Glutamatergic neuron (in vitro differentiated cells): ENCODE measurements around the gene KCNJ12. TPM values are rescaled to one million over a fixed set of nuclear protein-coding genes. Genes with fewer than 3 reads are reported as not detected.
"Not testable (repeated sequence)": the region's sequence is repeated elsewhere in the genome, so short reads cannot be mapped to it uniquely, and the experiment has no call there.

Experiments
- DNase-seq: peaks from one replicate; pipeline ENCODE4 v3.0.0; 2022
- H3K27ac Mint-ChIP-seq: one replicate; pipeline ENCODE4 v1.8.0; 2020; ENCODE audit warnings: mild to moderate bottlenecking, mixed read lengths, inconsistent platforms; ENCODE audit not compliant: unreplicated experiment
- H3K27me3 Mint-ChIP-seq: one replicate; pipeline ENCODE4 v1.8.0; 2020; ENCODE audit warnings: mild to moderate bottlenecking, moderate library complexity, mixed read lengths, inconsistent platforms; ENCODE audit not compliant: unreplicated experiment
- H3K36me3 Mint-ChIP-seq: one replicate; pipeline ENCODE4 v1.8.0; 2020; ENCODE audit warnings: mild to moderate bottlenecking, mixed read lengths, inconsistent platforms; ENCODE audit not compliant: unreplicated experiment
- H3K4me1 Mint-ChIP-seq: one replicate; pipeline ENCODE4 v1.8.0; 2020; ENCODE audit warnings: mild to moderate bottlenecking, low read depth, mixed read lengths, inconsistent platforms; ENCODE audit not compliant: unreplicated experiment
- H3K4me3 Mint-ChIP-seq: one replicate; pipeline ENCODE4 v1.8.0; 2020; ENCODE audit warnings: mild to moderate bottlenecking, mixed read lengths, inconsistent platforms; ENCODE audit not compliant: unreplicated experiment
- H3K9me3 Mint-ChIP-seq: one replicate; pipeline ENCODE4 v1.8.0; 2020; ENCODE audit warnings: mild to moderate bottlenecking, moderate library complexity, mixed read lengths, inconsistent platforms; ENCODE audit not compliant: unreplicated experiment
- CTCF ChIP-seq: fragments of 200-600 bp; sonication (generic); IDR thresholded peaks from one replicate; pipeline ENCODE4 v1.5.0; 2021; ENCODE audit not compliant: partially characterized antibody, unreplicated experiment
- total RNA-seq: library from RNA; stranded (reverse); fragmentation: NEBNext Ultra II Directional; extraction: Animal tissue kit (Norgen Biotek cat#: 25700); gene quantifications from one replicate; pipeline ENCODE4 v1.2.1, GENCODE V29; 2021; ENCODE audit not compliant: unreplicated experiment

KCNJ12 gene
- total RNA-seq, 1 donor from 2014 or later: 9.6 TPM

- H3K27ac Mint-ChIP-seq, H3K9me3 Mint-ChIP-seq, H3K4me3 Mint-ChIP-seq, H3K4me1 Mint-ChIP-seq, H3K27me3 Mint-ChIP-seq, DNase-seq, H3K36me3 Mint-ChIP-seq: not testable (repeated sequence)
These were observed 36.1 kb downstream of the KCNJ12 start for GRCh38 chr17:21412207-21412681.

- not testable (repeated sequence) for H3K36me3 Mint-ChIP-seq, H3K4me1 Mint-ChIP-seq, H3K9me3 Mint-ChIP-seq, H3K27ac Mint-ChIP-seq, H3K4me3 Mint-ChIP-seq, DNase-seq, H3K27me3 Mint-ChIP-seq
These were observed 37.6 kb downstream of the KCNJ12 start for GRCh38 chr17:21413570-21414279.

GRCh38 chr17:21414616-21415015 lies 38.5 kb downstream of the KCNJ12 start:
- not testable (repeated sequence) for H3K27ac Mint-ChIP-seq, H3K4me1 Mint-ChIP-seq, DNase-seq, H3K9me3 Mint-ChIP-seq, H3K4me3 Mint-ChIP-seq, H3K36me3 Mint-ChIP-seq
- peaks cover 11% of the 10 kb centered on the region for H3K27me3 Mint-ChIP-seq

- not testable (repeated sequence) for H3K4me1 Mint-ChIP-seq, H3K27me3 Mint-ChIP-seq, H3K36me3 Mint-ChIP-seq, DNase-seq, H3K4me3 Mint-ChIP-seq, H3K27ac Mint-ChIP-seq, H3K9me3 Mint-ChIP-seq
These were observed 39.2 kb downstream of the KCNJ12 start for GRCh38 chr17:21415166-21415990.

- DNase-seq, H3K4me1 Mint-ChIP-seq, H3K9me3 Mint-ChIP-seq, H3K27ac Mint-ChIP-seq, H3K36me3 Mint-ChIP-seq, H3K4me3 Mint-ChIP-seq, H3K27me3 Mint-ChIP-seq: not testable (repeated sequence)
These were observed 40.4 kb downstream of the KCNJ12 start for GRCh38 chr17:21416471-21416981.

- not testable (repeated sequence) for H3K4me3 Mint-ChIP-seq, DNase-seq, H3K4me1 Mint-ChIP-seq, H3K27ac Mint-ChIP-seq, H3K9me3 Mint-ChIP-seq, H3K36me3 Mint-ChIP-seq
- peaks cover 13% of the 10 kb centered on the region for H3K27me3 Mint-ChIP-seq
These were observed 41.2 kb downstream of the KCNJ12 start for GRCh38 chr17:21417349-21417748.

GRCh38 chr17:21417921-21418320 lies 41.8 kb downstream of the KCNJ12 start:
- Mint-ChIP-seq H3K4me1 (peaks cover 11% of the 10 kb centered on the region), H3K9me3 (peaks cover 8% of the 10 kb centered on the region), H3K27ac (no peak overlapping the region), H3K4me3 (no peak overlapping the region), H3K27me3 (peaks cover 13% of the 10 kb centered on the region), H3K36me3 (no peaks in the 10 kb centered on the region)
- DNase-seq: no peak
- no peak for TF ChIP-seq CTCF
